HG03439 (cell line): ENCODE data around the gene CRISP1.
"Not testable (repeated sequence)": the region's sequence is repeated elsewhere in the genome, so short reads cannot be mapped to it uniquely, and the experiment has no call there.

Source experiments
- ATAC-seq: cut with Tn5 transposase; IDR thresholded peaks from one replicate; pipeline ENCODE4 v1.9.1; 2021; ENCODE audit warnings: mild to moderate bottlenecking, moderate library complexity; ENCODE audit not compliant: unreplicated experiment

Gene CRISP1

DNA sequence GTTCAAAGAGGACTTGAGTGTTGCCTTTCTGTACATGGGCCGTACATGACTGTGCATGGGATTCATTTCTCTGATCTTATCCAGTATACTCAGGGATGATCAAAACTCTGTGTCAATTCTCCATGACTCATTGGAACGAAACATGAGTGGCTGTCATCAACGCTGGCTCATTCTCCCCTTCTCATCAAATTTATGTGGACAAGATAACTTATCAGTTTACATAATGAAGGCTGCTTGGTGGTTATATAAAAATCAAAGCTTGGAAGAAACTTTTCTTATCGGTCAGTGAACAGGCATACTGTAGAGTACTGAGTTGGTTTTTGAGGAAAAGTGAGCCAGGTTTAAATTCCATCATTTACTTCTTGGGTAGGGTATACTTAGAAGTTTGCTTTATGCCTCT lies 24.9 kb downstream of the CRISP1 start:
- ATAC-seq, result no peak

DNA sequence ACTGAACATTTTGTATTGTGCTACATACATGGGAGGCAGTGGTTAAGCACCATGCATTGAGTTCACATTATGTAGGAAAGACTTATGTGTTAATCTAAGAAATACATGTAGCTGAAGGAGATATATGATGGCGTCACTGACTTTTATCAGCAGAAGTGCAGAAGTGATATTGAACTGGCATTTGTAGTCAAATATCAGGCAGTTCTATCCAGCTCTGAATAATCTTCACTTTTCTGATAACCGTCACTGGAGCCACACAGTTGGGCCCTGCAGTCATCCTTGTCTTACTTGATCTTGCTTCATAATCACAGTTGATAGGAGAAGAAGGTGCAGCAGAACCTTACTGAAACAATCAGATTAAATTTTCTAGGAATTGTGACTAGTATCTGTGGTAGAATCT lies 26.4 kb downstream of the CRISP1 start:
- ATAC-seq, result no peak

DNA sequence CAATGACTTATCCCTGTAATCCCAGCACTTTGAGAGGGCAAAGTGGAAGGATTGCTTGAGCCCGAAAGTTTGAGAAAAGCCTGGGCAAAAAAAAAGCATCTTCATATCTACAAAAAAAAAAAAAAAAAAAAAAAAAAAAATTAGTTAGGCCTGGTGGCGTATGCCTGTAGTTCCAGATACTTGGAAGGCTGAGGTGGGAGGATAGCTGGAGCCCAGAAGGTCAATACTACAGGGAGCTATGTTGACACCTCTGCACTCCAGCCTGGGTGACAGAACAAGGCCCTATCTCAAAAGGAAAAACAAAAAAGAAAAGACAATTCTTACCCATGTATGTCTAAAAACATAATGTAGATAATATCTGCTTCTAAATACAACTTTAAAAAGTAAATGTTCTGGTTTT lies 27.2 kb downstream of the CRISP1 start:
- no peak for ATAC-seq

DNA sequence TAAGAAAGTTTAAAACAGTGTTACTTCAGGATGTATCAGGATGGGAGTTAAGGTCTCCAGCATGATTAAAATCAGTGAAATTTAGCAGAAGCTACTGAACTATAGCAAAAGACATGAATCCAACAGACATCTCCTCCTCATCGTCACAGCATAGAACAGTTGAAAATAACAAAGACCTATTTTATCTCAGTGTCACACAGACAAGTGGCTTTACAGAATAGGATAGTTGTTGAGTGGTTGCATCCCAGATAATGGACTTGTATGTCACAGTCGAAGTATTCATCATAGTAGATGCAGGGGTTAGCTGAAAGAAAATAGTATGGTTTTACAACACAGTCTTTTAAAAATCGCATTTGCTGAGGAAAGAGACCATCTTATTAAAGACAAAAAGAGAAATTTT lies 31.2 kb downstream of the CRISP1 start:
- ATAC-seq, result no peak

DNA sequence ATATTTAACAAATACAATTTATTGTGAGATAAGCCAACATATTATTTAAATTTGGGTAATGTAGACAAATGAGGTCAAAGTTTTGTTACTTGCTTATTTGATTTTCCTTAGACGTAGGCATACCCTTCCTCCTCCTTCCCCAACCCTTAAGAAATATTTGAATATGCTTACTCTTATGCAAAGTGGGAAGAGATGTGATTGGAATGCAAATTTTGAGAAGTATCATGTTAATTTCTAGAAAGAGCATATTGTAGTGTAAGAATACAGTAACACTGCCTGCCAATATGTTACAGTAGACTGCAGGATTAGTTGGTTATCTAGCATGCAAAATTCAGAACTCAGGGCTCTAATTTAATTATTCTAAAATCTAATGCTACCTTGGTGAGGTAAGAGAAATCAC lies 32.9 kb downstream of the CRISP1 start:
- ATAC-seq, result no peak

DNA sequence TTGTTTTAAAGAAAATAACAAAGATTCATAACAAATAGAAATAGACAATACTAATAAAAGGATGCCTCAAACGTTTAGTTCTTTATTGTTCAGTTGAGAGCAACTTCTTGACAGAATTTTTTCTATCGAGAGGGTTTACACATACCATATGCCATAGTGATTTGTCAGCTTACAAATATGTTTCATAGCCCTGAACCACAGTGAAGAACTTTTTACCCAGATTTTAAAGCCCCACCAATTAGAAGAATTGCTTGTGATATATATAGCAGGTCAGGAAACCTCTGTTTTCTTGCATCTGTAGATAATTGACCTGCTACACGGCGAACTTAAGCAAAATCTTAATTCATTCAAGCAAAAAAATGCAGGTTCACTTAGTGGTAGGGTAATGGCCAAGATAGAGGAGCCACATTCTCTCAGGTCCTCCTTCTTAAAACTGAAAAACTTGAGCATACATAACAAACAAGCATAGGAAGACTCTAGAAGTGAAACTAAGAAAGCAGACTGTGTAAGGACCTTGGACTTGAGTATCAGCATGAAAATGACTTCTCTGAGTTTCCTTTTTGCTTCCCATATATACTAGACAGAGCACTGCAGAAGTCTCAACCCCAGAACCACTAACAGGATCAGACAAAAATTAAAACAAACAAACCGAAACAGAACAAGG lies 39.5 kb downstream of the CRISP1 start:
- peak; percentile 95 for ATAC-seq

DNA sequence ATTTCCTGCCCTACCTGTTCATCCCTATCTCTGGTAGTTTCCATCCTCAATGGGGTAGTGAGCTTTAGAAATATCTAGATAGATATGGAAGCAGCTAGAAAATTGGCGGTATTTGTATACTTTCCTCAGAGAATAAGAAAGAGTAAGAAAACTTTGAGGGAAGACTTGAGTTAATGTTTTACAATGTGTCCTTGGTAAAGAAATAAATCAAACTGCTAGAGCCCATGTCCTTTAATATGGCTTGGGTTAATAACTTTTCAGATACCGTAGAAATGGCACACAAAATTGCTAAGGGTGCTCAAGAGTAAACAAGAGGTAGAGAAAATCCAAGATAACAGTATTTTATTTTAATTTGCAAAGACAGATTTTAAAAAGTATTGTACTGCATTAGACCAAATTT lies 51.2 kb downstream of the CRISP1 start:
- no peak for ATAC-seq

DNA sequence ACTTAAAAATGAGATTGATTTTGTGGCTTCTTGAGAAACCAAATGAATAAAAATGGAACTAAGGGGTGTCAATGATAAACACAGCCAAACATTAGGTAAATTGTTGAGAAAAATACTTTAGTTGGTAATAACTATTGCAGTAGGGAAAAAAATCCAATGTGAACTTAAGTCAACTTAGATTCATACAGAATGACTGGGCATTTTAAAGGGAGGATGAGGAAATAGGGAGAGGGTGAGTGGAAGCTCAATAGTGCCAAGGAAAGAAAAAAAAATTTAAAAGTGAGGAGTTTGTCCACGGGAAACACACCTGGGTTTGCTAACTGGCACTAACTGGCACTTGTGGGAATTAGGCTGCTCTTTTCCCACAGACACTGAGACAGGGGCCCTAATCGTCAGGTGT lies 53.1 kb downstream of the CRISP1 start:
- no peak for ATAC-seq

DNA sequence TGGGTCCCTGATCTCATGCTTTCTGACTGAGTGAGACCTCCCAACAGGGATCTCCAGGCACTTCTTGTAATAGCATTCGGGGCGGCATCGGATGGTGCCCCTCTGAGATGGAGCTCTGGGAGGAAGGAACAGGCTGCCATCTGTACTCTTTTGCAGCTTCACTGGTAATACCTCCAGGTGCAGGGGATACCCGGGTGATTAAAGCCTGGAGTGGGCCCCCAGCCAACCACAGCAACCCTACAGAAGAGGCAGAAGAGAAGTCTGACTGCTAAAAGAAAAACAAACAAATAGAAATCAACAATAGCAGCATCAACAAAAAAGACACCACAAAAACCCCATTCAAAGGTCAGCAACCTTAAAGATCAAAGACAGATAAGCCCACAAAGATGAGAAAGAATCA lies 60.2 kb downstream of the CRISP1 start:
- ATAC-seq, result no peak

DNA sequence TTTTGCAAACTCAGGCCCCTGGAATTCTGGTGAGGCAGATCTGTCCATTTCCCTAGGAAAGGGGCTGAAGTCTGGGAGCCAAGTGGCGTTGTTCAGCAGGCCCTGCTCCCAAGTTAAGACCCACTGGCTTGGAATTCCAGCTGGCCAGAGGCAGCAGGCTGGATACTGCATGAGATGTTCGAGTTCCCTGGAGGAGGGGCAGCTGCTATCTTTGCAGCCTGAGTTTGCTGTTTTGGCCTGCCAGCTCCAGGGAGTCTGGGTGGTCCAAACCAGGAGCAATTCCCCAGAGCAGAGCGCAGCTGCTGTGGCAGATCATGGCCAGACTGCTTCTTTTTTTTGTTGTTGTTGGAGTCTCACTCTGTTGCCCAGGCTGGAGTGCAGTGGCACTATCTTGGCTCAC lies 61.1 kb downstream of the CRISP1 start:
- no peak for ATAC-seq

DNA sequence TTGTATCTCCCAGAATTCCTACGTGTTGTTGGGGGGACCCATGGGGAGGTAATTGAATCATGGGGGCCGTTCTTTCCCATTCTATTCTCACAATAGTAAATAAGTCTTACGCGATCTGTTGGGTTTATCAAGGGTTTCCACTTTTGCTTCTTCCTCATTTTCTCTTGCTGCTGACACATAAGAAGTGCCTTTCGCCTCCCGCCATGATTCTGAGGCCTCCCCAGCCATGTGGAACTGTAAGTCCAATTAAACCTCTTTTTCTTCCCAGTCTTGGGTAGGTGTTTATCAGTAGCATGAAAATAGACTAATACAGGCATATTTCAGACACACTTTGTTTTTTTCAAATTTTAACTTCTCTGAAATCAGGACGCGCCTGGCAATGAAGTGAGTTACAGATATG lies 64.8 kb downstream of the CRISP1 start:
- ATAC-seq, result no peak

DNA sequence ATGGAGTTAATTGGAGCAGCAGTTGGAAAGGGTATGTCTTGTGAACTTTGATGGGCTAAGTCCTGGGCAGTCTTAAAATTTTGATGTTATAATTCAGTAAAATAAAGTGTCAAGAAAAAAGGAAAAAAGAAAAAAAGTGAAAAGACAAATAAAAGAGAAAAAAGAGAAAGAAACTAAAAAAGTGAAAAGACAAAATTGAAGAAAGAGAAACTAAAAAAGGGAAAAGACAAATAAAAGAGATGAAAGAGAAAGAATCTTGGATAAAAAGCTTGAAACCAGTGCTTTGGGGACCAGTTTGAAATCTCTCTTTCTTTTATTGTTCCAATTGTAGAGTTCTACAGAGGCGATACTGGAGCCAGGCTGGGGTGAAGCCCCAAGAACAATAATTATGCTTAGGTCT lies 67.2 kb downstream of the CRISP1 start:
- no peak for ATAC-seq

DNA sequence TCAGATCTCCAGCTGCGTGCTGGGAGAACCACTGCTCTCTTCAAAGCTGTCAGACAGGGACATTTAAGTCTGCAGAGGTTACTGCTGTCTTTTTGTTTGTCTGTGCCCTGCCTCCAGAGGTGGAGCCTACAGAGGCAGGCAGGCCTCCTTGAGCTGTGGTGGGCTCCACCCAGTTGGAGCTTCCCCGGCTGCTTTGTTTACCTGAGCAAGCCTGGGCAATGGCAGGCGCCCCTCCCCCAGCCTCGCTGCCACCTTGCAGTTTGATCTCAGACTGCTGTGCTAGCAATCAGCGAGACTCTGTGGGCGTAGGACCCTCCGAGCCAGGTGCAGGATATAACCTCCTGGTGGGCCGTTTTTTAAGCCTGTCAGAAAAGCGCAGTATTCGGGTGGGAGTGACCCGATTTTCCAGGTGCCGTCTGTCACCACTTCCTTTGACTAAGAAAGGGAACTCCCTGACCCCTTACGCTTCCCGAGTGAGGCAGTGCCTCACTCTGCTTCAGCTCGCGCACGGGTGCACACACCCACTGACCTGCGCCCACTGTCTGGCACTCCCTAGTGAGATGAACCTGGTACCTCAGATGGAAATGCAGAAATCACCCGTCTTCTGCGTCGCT lies 69.4 kb downstream of the CRISP1 start:
- not testable (repeated sequence) for ATAC-seq

DNA sequence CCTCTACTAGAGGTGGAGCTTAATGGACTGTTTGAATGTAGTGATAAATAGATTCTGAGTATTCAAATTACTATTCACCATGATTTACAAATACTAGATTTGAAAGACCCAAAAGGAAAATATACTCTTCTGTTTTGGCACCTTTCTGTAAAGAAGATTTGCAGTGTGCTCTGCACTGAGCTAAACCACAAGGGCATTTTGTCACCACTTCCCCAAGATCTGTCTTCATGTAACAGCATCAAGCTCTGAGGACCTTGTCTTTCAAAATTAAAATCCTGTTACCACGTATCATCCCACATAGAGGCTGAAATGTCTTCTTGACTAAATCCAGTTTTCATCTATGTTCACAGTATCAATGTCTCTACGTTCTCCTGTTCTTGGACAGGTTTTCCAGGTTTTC lies 76.0 kb downstream of the CRISP1 start:
- no peak for ATAC-seq

DNA sequence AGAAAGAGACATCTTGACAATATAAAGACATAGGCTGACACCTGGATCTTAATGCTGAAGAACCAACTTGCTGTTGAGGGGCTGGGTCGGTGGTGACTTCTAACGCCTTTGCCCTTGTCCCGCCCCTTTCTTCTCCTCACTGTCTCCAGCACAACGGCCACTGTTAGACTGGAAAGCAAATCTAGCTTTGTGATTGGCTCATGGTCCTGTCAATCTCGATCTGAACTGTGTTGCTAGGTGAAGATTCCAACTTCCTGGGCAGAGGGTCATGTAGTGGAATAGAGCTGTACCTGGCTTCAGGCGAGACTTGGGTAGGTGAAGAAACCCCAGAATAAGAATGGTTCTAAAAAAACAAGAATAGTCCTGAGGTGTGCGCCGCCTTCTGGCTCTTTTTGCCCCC lies 79.2 kb downstream of the CRISP1 start, which contains the start of gene PGK2:
TSS of gene PGK2 (minus strand) at position 110 of the 400 bp plus-strand sequence. CDS start at position 12, 98 bp downstream.
- no peak for ATAC-seq

DNA sequence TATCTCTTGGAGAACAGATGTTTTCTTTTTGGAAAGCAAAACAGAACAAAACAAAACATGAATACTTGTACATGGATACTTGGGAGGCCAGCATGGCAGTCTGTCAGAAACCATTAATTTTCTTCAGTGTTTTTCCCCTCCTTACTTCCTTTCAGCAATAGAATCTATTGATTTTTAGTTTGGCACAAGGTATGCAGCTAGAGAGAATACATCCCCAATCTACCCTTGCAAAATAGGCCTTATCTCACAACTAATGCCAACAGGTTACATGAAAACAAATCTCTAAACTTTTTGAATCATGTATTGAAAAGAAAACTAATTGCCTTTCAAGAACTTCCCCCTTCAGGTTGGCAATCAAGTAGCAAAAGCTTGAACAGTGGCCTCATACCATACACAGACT lies 82.1 kb downstream of the CRISP1 start:
- ATAC-seq, result no peak
